ENCODE data around the gene CCNC.

DNA sequence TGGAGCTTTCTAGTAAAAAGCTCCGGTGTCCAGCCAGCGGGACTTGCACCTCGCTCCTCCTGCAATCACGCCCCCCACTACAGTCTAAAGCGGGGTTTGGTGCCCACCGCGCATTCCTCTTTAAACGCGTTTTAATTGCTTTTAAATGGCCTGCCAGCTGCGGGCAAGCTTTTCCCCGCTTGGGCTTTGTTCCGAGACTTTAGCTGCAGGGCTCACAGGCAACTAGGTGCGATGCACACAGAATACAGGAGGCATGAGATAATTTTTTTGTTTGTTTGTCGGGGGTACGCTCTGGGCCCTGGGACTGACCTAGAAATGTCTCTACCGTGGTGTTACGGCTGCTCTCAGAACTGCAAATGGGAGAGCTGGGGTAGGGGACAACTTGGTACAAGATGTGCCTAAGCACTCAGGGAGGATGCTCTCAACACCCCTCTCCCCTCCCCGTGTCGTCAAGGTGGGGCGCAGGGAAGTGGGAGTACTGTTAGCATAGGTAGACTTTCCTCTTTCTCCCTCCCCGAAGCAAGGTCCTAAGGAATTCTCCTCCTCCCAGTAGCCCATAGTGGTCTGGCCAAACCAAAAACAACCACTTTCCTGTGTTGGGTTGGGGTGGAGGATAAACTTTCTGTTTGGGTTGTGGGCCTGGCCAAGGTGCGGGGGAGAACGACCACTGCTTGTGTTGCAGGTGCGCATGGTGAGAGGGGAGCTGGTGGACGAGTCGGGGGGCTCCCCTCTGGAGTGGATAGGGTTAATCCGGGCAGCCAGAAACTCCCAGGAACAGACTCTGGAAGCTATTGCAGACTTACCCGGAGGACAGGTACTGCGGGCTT lies 39.8 kb upstream of the CCNC start:
- no peak for TF ChIP-seq GATA2 (IDR thresholded peaks at IDR 0.05; ENCODE audit: low read depth, low read length)
- no peak for TF ChIP-seq GATA3 (IDR thresholded peaks at IDR 0.05; ENCODE audit: low read depth, low read length)
